SH-SY5Y (cell line): ENCODE results near the gene AGR3.

ENCODE experiments used
- GATA2 ChIP-seq: IDR thresholded peaks from 2 replicates; pipeline ENCODE4 v1.6.1; 2011; ENCODE audit warnings: mild to moderate bottlenecking, low read depth, low read length
- GATA3 ChIP-seq: IDR thresholded peaks from 2 replicates; pipeline ENCODE4 v1.6.1; 2011; ENCODE audit warnings: low read depth, mild to moderate bottlenecking, low read length, moderate library complexity

GRCh38 chr7:16929146-16929762, 47.5 kb upstream of the AGR3 start:
- TF ChIP-seq GATA3 (no peak), GATA2 (no peak)
